ENCODE measurements around the gene IGFBP1.

DNA sequence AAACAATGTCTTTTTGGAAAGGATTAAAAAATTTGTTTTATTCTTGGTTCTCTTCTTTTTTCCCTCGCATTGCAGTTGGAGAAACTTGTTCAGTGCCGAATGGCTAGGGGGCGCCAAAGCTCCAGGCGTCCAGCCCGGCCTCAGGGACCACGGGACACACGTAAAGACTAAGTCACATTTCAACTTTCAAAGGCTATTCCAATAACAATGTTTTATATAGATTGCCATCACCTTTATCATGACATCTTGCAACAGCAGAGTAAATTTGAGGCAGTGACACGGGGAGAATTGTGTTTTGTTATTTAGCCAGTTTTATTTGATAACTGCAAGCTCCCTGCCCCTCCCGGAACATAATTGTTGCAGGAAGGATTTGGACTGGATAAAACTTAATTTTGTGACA, 35.0 kb downstream of the IGFBP1 start:
- no peak for TF ChIP-seq EP300 (IDR thresholded peaks at IDR 0.05)
- no peak for TF ChIP-seq REST (IDR thresholded peaks at IDR 0.05)
